ENCODE measurements around the gene PLGLB1.
"Not testable (repeated sequence)": the region's sequence is repeated elsewhere in the genome, so short reads cannot be mapped to it uniquely, and the experiment has no call there.

DNA sequence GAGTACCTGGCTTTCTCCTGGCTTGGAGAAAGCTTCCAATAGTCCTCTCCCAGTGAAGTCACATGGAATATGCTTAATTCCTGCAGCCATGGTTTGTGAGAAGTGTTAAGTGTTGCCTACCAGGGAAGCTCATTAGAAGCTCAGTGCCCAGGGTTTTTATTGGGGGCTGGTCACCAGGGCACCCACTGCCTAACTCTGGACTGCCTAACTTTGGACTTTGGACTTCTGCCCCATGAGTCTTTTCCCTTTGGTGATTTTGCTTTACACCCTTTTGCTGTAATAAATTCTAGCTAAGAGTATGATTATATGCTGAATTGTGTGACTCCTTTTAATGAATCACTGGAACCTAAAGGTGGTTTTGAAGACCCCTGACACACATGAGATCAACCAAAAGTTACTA, 35.2 kb upstream of the PLGLB1 start:
- TF ChIP-seq POLR2A (IDR thresholded peaks at IDR 0.05; ENCODE audit: low read depth, low read length); TAF1 (IDR thresholded peaks at IDR 0.05; ENCODE audit: borderline replicate concordance, low read depth, low read length): not testable (repeated sequence)
